ENCODE results near the gene HS3ST3B1.

HS3ST3B1 gene

DNA sequence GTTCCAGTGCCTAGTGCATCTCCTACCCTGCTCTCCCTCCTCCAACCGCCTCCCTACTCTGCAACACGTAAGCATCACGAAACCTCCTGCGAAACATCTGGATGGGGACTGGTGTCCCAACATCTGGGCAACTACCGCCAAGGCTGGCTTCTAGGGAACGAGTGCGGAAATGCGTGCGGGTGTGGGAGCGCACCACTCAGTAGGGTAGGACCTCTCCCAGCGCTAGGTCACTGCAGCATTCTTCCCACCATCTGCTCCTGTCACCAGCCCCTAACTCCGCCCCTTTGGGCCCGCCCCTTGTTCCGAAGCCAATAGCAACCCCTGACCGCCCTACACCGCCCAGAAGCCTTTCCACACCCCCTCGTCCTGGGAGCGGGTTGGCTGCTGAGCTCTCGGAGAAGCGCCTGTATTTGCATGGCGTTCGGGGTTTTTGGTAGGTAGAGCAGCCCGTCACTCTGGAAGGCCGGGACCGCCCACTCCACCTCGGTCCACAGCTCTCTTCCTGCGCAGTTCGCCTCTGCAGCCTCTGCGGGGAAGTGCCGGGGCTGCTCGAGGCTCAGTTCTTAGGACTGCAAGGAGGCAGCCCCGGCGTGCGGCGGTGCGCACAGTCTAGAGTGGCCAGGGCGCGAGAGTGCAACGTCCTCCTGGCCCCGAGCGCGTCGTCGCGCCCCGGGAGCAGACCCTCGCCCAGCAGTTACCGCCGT, at the start of gene HS3ST3B1:
TSS of gene HS3ST3B1 (plus strand) at position 507 of the 704 bp plus-strand sequence. CDS start 438 bp downstream, outside the sequence.
- peak; percentile 100 for DNase-seq

DNA sequence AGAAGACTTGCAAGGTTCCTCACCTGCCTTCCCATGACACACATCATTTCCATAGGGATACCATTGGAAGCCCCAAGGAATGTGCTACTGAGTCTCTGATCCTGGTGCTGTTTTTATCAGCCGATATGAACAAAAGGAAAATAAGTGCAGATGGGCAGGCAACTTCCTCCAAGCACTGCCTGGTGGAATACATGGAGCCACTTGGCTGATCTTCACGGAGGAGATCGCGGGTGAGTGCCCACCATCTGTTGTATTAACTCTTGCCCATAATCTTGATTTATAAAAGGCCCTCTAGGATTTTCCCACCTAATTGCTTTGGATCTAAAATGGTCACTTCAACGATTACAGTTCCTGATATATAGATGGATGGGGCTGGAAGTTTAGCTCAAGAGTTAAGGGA, 39.5 kb upstream of the HS3ST3B1 start:
- no peak for DNase-seq

DNA sequence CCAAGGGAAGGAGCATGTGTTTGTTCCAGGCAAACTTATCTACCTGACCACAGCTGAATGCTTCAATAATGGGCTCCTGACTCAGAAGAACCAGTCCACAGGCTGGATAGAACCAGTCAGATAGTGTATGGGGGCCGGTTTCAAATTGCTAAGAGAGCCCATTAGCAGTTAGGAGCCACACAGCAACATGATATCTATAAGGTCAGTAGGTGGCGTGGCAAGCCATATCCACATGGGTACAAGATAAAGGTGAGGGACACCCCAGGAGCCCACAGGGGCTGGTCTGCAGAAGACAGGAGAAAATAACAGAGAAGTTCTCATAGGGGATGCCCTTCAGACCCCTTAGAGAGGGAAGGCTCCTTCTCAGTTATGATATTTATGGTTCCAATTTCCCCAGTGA, 32.6 kb upstream of the HS3ST3B1 start:
- DNase-seq = no peak

DNA sequence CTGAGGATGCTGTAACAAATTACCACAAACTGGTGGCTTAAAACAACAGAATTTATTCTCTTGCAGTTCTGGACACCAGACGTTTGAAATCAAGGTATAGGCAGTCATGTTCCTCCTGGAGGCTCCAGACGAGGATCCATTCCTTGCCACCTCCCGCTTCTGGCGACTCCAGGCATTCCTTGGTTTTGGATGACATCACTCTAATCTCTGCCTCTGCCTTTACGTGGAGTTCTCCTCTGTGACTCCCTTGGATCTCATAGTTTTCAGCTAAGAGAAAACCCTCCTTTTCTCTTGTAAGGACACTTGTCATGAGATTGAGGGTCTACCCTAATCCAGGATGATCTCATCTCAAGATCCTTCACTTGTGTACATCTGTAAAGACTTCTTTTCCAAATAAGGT, 31.4 kb upstream of the HS3ST3B1 start:
- DNase-seq = no peak

- DNase-seq = no peak
Observed at GRCh38 chr17:14270508-14270907, 30.4 kb upstream of the HS3ST3B1 start.

- no peak for DNase-seq
Observed at GRCh38 chr17:14276535-14277250, 24.2 kb upstream of the HS3ST3B1 start.

DNA sequence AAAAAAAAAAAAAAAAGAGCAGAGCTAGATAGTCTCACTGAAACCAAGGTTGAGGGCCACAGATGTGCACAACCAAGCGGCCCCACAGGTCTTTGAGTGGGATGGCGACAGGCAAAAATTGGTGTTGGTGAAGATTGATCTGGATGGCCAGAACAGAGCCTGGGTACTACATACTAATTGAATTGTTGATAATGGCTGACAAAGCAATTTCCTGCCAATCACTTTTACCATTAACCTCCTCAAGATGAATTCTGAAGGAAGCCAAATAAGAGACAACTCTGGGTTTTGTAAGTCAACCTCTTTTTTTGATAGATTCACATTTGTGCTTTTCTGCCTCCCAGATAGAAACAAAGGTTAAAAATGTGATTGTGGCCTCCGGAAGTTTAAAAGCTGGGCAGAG, 19.4 kb upstream of the HS3ST3B1 start:
- DNase-seq = no peak

GRCh38 chr17:14282726-14283125, 18.2 kb upstream of the HS3ST3B1 start:
- no peak for DNase-seq

DNA sequence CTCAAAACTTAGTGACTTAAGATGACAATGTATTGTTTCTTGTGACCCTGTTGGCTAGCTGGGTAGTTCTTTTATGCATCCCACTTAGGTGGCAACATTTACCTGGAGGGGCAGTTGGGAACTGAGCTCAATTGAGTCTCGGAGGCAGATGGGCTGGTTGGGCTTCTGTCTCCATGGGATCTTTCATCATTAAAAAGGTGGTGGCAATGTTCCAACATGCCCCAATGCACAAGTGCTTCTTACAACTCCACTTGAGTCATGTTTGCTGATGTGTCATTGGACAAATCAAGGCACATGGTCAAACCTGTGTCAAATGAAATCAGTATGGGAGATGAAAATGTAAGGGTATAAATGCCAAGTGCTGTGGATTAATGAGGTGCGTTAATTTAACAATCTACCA, 11.7 kb upstream of the HS3ST3B1 start:
- no peak for DNase-seq

DNA sequence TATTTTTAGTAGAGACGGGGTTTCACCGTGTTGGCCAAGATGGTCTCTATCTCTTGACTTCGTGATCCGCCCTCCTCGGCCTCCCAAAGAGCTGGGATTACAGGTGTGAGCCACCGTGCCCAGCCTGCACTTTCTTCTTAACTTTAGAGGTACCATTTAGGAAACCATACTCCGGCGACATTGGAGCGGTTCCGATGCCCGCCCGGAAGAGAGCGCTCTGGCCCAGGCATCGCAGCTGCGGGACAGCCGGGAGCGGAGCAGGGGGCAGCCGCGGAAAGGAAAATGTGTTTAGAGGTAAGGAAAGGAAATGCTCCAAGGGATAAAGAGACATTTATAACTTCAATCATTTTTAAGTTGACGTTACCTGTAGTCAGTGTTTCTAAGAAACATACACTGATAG, 6.0 kb upstream of the HS3ST3B1 start:
- DNase-seq = no peak

DNA sequence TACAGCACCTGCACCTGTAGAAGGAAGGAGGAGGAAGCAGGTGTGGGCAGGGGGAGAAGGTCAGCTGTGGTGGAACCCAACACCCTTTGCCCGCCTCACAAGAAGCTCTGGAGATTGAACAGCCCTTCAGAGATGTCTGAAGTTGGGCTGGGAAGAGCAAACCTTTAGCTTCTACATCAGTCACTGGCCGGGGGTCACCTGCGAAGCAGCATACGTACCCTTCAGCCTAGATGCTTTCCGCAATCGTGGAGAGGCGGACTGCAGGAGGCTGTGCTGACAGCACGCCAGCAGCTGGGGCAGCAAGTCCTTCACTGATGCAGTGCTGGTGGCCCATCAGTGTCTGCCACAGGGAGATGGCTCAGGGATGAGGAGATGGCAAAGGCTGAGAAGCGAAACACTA, 5.2 kb upstream of the HS3ST3B1 start:
- no peak for DNase-seq

GRCh38 chr17:14296166-14296910, 4.5 kb upstream of the HS3ST3B1 start:
- no peak for DNase-seq

- DNase-seq = peak; percentile 43 to 53
Observed at GRCh38 chr17:14297161-14297851, 3.6 kb upstream of the HS3ST3B1 start.

GRCh38 chr17:14298221-14298946, 2.5 kb upstream of the HS3ST3B1 start:
- DNase-seq = no peak

- no peak for DNase-seq
Observed at GRCh38 chr17:14298947-14299279, 2.0 kb upstream of the HS3ST3B1 start.

- peak; percentile 41 to 50 for DNase-seq
Observed at GRCh38 chr17:14299280-14300141, 1.4 kb upstream of the HS3ST3B1 start.

GRCh38 chr17:14301279-14302090, 604 bp downstream of the HS3ST3B1 start:
- peak; percentile 39 to 47 for DNase-seq

GRCh38 chr17:14302091-14302430, 1.2 kb downstream of the HS3ST3B1 start:
- peak; percentile 65 to 68 for DNase-seq

DNA sequence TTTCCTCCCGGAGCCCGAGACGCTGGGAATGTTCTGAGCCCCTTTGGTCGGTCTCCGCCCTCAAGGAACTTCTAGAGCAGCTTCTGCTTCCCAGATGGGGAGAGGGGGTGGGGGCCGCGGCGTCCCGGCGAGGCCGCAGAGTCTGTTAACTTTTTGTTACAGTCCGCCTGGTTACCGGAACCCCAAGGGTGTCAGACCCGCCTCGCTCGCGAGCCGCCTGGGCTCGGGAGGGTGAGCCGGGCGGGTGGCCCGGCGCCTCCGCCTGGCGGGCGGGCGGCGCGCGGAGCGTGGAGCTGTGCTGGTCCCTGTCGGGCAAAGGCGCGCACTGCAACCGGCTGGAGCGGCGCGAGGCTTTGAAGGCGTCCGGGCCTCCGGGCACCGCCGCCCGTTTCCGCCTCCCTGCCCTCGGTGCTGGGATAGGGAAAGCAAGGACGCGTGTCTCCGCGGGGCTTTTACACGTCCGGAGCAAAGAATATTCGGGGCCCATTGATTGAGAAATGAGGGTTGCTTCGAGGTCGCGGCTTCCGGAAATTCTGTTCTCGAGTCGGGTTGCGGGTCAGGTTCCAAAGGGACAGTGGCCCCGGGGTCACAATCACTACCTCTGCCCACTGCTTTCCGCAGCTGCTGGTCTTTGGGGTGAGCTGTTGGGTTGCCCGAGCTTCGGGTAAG, 1.7 kb downstream of the HS3ST3B1 start:
- peak; percentile 85 to 86 for DNase-seq

Measured in stimulated activated CD4-positive, alpha-beta T cell treated with anti-CD3 and anti-CD28 coated beads, Interleukin-2, amount 100 ng/mL, for 24 hours (primary cell).